ENCODE measurements around the gene ZNG1C.
"Not testable (repeated sequence)": the region's sequence is repeated elsewhere in the genome, so short reads cannot be mapped to it uniquely, and the experiment has no call there.

DNA sequence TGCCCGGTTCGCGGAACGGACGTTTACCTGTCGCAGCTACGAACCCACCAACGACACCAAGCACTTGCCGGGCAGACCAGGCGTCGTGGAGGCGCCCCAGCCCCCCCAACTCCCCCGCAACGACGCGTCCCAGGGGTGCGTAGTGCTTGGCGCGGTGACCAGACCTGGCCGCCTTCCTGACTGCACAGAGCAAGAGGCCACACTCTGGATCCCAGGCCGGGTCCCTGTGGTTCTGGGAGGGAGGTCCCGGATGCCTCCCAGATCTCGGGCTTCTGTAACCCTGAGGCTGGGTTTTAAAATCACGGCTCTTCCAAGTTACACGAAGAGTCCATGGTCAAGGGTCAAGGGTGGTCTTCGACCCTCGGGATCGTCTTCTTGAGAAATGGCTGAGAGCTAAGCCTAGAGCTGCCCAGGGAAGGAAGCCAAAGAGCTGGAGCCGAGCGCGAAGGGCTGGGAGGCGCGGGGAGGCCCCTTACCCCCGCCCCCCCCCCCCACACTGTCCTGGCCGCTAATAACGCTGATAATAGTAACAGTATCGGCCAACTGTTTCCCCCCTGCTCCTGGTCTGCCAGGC is 64.7 kb downstream of the ZNG1C start:
- TF ChIP-seq, protein P1, sequence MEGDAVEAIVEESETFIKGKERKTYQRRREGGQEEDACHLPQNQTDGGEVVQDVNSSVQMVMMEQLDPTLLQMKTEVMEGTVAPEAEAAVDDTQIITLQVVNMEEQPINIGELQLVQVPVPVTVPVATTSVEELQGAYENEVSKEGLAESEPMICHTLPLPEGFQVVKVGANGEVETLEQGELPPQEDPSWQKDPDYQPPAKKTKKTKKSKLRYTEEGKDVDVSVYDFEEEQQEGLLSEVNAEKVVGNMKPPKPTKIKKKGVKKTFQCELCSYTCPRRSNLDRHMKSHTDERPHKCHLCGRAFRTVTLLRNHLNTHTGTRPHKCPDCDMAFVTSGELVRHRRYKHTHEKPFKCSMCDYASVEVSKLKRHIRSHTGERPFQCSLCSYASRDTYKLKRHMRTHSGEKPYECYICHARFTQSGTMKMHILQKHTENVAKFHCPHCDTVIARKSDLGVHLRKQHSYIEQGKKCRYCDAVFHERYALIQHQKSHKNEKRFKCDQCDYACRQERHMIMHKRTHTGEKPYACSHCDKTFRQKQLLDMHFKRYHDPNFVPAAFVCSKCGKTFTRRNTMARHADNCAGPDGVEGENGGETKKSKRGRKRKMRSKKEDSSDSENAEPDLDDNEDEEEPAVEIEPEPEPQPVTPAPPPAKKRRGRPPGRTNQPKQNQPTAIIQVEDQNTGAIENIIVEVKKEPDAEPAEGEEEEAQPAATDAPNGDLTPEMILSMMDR (IDR thresholded peaks at IDR 0.05) = not testable (repeated sequence)
- TF ChIP-seq POLR2A (IDR thresholded peaks at IDR 0.05) = not testable (repeated sequence)
